ENCODE data around the gene FGF14.

DNA sequence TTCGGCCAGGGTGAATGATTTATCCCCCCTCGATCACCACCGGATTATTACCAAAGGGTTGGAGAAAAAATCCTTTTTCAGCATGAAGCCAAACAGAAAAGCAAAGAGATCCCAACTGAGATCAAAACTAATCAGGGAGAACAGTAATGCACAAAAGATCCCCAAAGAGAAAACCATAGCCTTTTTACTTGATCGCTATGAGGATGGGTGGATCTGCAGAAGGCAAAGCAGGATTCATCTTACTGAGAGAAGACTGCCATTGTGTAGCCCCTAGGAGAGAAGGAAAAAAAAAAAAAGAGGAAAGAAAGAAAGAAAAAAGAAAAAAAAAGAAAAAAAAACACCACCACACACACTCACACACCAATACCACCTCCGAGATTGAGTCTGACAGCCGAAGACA lies at the start of gene FGF14:
- TF ChIP-seq, protein P1, sequence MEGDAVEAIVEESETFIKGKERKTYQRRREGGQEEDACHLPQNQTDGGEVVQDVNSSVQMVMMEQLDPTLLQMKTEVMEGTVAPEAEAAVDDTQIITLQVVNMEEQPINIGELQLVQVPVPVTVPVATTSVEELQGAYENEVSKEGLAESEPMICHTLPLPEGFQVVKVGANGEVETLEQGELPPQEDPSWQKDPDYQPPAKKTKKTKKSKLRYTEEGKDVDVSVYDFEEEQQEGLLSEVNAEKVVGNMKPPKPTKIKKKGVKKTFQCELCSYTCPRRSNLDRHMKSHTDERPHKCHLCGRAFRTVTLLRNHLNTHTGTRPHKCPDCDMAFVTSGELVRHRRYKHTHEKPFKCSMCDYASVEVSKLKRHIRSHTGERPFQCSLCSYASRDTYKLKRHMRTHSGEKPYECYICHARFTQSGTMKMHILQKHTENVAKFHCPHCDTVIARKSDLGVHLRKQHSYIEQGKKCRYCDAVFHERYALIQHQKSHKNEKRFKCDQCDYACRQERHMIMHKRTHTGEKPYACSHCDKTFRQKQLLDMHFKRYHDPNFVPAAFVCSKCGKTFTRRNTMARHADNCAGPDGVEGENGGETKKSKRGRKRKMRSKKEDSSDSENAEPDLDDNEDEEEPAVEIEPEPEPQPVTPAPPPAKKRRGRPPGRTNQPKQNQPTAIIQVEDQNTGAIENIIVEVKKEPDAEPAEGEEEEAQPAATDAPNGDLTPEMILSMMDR (IDR thresholded peaks at IDR 0.05; ENCODE audit: poor library complexity) = no peak
- no peak for TF ChIP-seq EZH2 (IDR thresholded peaks at IDR 0.05; ENCODE audit: borderline replicate concordance)
- TF ChIP-seq EZH2phosphoT487 (IDR thresholded peaks at IDR 0.05; ENCODE audit: low read depth, severe bottlenecking, unreplicated experiment) = no peak
